ENCODE results near the gene ZFYVE28. TPM values are rescaled to one million over a fixed set of nuclear protein-coding genes. Genes with fewer than 3 reads are reported as not detected.
A peak's percentile ranks its signal among the peaks of the same experiment; 100 is the strongest.

Gene ZFYVE28
- total and polyA plus RNA-seq, 8 donors: 4.9 to 88.8 (median 7.3) TPM

- intact Hi-C loops (cut with DNase I; ENCODE audit: low total_unique reads): no loop called here
- Histone ChIP-seq H3K9me3 (no peaks in the 10 kb centered on the region), H3K27ac (no peak overlapping the region), H3K36me3 (peaks cover 54 to 89% (median 83%) of the 10 kb centered on the region in 4 donors), H3K27me3 (no peaks in the 10 kb centered on the region), H3K4me1 (peaks cover 17 to 37% (median 21%) of the 10 kb centered on the region in 4 donors), H3K4me3 (no peak overlapping the region)
- 93 to 96% (median 94%) methylated on average over 14 to 16 of the region's 16 CpGs for WGBS, 5 donors
- no peak for TF ChIP-seq POLR2A (IDR thresholded peaks at IDR 0.05)
- no peak for TF ChIP-seq POLR2AphosphoS5 (IDR thresholded peaks at IDR 0.05)
- peak; percentile 1 to 23 for DNase-seq
Observed at GRCh38 chr4:2251795-2252529, 166.5 kb downstream of the ZFYVE28 start.

- Histone ChIP-seq H3K27me3 (no peaks in the 10 kb centered on the region), H3K9me3 (no peaks in the 10 kb centered on the region), H3K4me1 (peaks cover 10 to 29% (median 15%) of the 10 kb centered on the region in 4 donors), H3K4me3 (no peak overlapping the region), H3K27ac (no peak overlapping the region), H3K36me3 (peaks cover 54 to 89% (median 84%) of the 10 kb centered on the region in 4 donors)
- TF ChIP-seq EP300 (IDR thresholded peaks at IDR 0.05) (no peak), CTCF (IDR thresholded peaks at IDR 0.05) (no peak), POLR2AphosphoS5 (IDR thresholded peaks at IDR 0.05) (no peak), POLR2A (IDR thresholded peaks at IDR 0.05) (no peak)
- 83 to 95% (median 90%) methylated on average over 17 to 25 of the region's 25 CpGs for WGBS, 5 donors
- intact Hi-C loops (cut with DNase I; ENCODE audit: low total_unique reads): no loop called here
- DNase-seq: peak; percentile 1 to 17
Observed at GRCh38 chr4:2251073-2251794, 167.2 kb downstream of the ZFYVE28 start.

GRCh38 chr4:2250357-2251072, 167.9 kb downstream of the ZFYVE28 start:
- peak; percentile 1 to 23 for DNase-seq
- Histone ChIP-seq H3K36me3 (peaks cover 54 to 89% (median 82%) of the 10 kb centered on the region in 4 donors), H3K9me3 (no peaks in the 10 kb centered on the region), H3K4me1 (peaks cover 3 to 24% (median 12%) of the 10 kb centered on the region in 4 donors), H3K4me3 (no peak overlapping the region), H3K27ac (no peak overlapping the region), H3K27me3 (no peaks in the 10 kb centered on the region)
- 87 to 94% (median 89%) methylated on average over 15 to 30 of the region's 30 CpGs for WGBS, 5 donors
- TF ChIP-seq POLR2A (IDR thresholded peaks at IDR 0.05) (no peak), EP300 (IDR thresholded peaks at IDR 0.05) (no peak)
- intact Hi-C loops (cut with DNase I; ENCODE audit: low total_unique reads): no loop called here

- Histone ChIP-seq H3K4me3 (no peak overlapping the region), H3K36me3 (peaks cover 50 to 82% (median 77%) of the 10 kb centered on the region in 4 donors), H3K4me1 (peaks cover 0 to 24% (median 9%) of the 10 kb centered on the region in 4 donors), H3K9me3 (no peaks in the 10 kb centered on the region), H3K27ac (no peak overlapping the region), H3K27me3 (no peaks in the 10 kb centered on the region)
- DNase-seq: peak; percentile 6 to 16
- WGBS, 5 donors: 81 to 89% (median 84%) methylated on average over 14 to 26 of the region's 26 CpGs
- TF ChIP-seq POLR2A (IDR thresholded peaks at IDR 0.05) (no peak), CTCF (IDR thresholded peaks at IDR 0.05) (no peak), EP300 (IDR thresholded peaks at IDR 0.05) (no peak), POLR2AphosphoS5 (IDR thresholded peaks at IDR 0.05) (no peak)
- intact Hi-C loops (cut with DNase I; ENCODE audit: low total_unique reads): loop anchor here (10.0 kb wide), 1 partner anchor 165 kb away; the partner anchor contains the start of genes CFAP99 and ZFYVE28
Observed at GRCh38 chr4:2249526-2250356, 168.7 kb downstream of the ZFYVE28 start.

Data from stomach (tissue), 9 donors.